H9 (cell line): ENCODE results near the gene CFH. TPM values are rescaled to one million over a fixed set of nuclear protein-coding genes. Genes with fewer than 3 reads are reported as not detected.

Source experiments
- DNase-seq: peaks from one replicate; pipeline ENCODE4 v3.0.0-alpha.2; 2017
- H2AFZ ChIP-seq: one replicate; pipeline ENCODE4 v1.6.1; 2013; ENCODE audit warnings: mild to moderate bottlenecking, low read length, control low read depth, moderate library complexity
- H2AK5ac ChIP-seq: 2 replicates; pipeline ENCODE4 v1.6.1; 2013; ENCODE audit warnings: low read length, control low read depth, mixed read lengths; ENCODE audit not compliant: insufficient read length
- H2BK120ac ChIP-seq: one replicate; pipeline ENCODE4 v1.6.1; 2013; ENCODE audit warnings: low read depth, mild to moderate bottlenecking, low read length, control low read depth, inconsistent platforms; ENCODE audit not compliant: poor library complexity, severe bottlenecking
- H2BK12ac ChIP-seq: 2 replicates; pipeline ENCODE4 v1.6.1; 2013; ENCODE audit warnings: low read length, control low read depth, mixed read lengths, low read depth; ENCODE audit not compliant: insufficient read length
- H2BK15ac ChIP-seq: 2 replicates; pipeline ENCODE4 v1.6.1; 2013; ENCODE audit warnings: low read depth, low read length, control low read depth
- H2BK20ac ChIP-seq: one replicate; pipeline ENCODE4 v1.6.1; 2013; ENCODE audit warnings: low read depth, mild to moderate bottlenecking, low read length, control low read depth, inconsistent platforms; ENCODE audit not compliant: poor library complexity, severe bottlenecking
- H2BK5ac ChIP-seq: 2 replicates; pipeline ENCODE4 v1.6.1; 2013; ENCODE audit warnings: low read length, control low read depth, mixed read lengths; ENCODE audit not compliant: insufficient read length
- H3K14ac ChIP-seq: 2 replicates; pipeline ENCODE4 v1.6.1; 2013; ENCODE audit warnings: low read length, control low read depth; ENCODE audit not compliant: insufficient read depth
- H3K18ac ChIP-seq: 2 replicates; pipeline ENCODE4 v1.6.1; 2013; ENCODE audit warnings: low read depth, mild to moderate bottlenecking, mixed read lengths, low read length, control low read depth; ENCODE audit not compliant: insufficient read length
- H3K23ac ChIP-seq: 2 replicates; pipeline ENCODE4 v1.6.1; 2013; ENCODE audit warnings: low read length, control low read depth, mixed read lengths, low read depth; ENCODE audit not compliant: insufficient read length
- H3K23me2 ChIP-seq: 2 replicates; pipeline ENCODE4 v1.6.1; 2013; ENCODE audit warnings: low read depth, mild to moderate bottlenecking, mixed read lengths, low read length, control low read depth; ENCODE audit not compliant: insufficient read length, poor library complexity, severe bottlenecking
- H3K27ac ChIP-seq: 2 replicates; pipeline ENCODE4 v1.5.1; 2013; ENCODE audit warnings: low read length, control low read depth, mixed read lengths, low read depth; ENCODE audit not compliant: insufficient read length
- H3K27me3 ChIP-seq: 2 replicates; pipeline ENCODE4 v1.6.1; 2013; ENCODE audit warnings: low read length, control low read depth, inconsistent platforms; ENCODE audit not compliant: insufficient read depth
- H3K4ac ChIP-seq: 2 replicates; pipeline ENCODE4 v1.6.1; 2013; ENCODE audit warnings: low read depth, mild to moderate bottlenecking, control low read depth, inconsistent platforms, low read length, moderate library complexity
- H3K4me1 ChIP-seq: 2 replicates; pipeline ENCODE4 v1.6.1; 2013; ENCODE audit warnings: low read length, control low read depth, inconsistent platforms; ENCODE audit not compliant: insufficient read depth
- H3K4me2 ChIP-seq: 2 replicates; pipeline ENCODE4 v1.6.1; 2013; ENCODE audit warnings: low read length, control low read depth, mixed read lengths; ENCODE audit not compliant: insufficient read length, insufficient read depth
- H3K56ac ChIP-seq: 2 replicates; pipeline ENCODE4 v1.6.1; 2013; ENCODE audit warnings: low read depth, mild to moderate bottlenecking, mixed read lengths, low read length, control low read depth; ENCODE audit not compliant: insufficient read length
- H3K79me1 ChIP-seq: 2 replicates; pipeline ENCODE4 v1.6.1; 2013; ENCODE audit warnings: low read depth, mild to moderate bottlenecking, moderate library complexity, low read length, control low read depth, inconsistent platforms; ENCODE audit not compliant: insufficient read depth, poor library complexity, severe bottlenecking
- H3K79me2 ChIP-seq: 2 replicates; pipeline ENCODE4 v1.6.1; 2013; ENCODE audit warnings: low read length, control low read depth, inconsistent platforms; ENCODE audit not compliant: insufficient read depth
- H3K9ac ChIP-seq: 2 replicates; pipeline ENCODE4 v1.6.1; 2013; ENCODE audit warnings: low read length, control low read depth, mixed read lengths; ENCODE audit not compliant: insufficient read length; ENCODE audit errors: extremely low read depth
- H3K9me3 ChIP-seq: one replicate; pipeline ENCODE4 v1.6.1; 2013; ENCODE audit warnings: low read depth, low read length, inconsistent platforms; ENCODE audit not compliant: control insufficient read depth
- H3T11ph ChIP-seq: one replicate; pipeline ENCODE4 v1.6.1; 2013; ENCODE audit warnings: mild to moderate bottlenecking, low read length, control low read depth, inconsistent platforms
- H4K20me1 ChIP-seq: one replicate; pipeline ENCODE4 v1.6.1; 2013; ENCODE audit not compliant: control insufficient read depth, insufficient read length, insufficient read depth
- H4K5ac ChIP-seq: 2 replicates; pipeline ENCODE4 v1.6.1; 2013; ENCODE audit warnings: low read depth, mild to moderate bottlenecking, mixed read lengths, low read length, control low read depth; ENCODE audit not compliant: insufficient read length
- H4K8ac ChIP-seq: replicated peaks from 2 replicates; pipeline ENCODE4 v1.6.1; 2013; ENCODE audit warnings: low read length, control low read depth, mixed read lengths, low read depth; ENCODE audit not compliant: insufficient read length
- H4K91ac ChIP-seq: 2 replicates; pipeline ENCODE4 v1.6.1; 2013; ENCODE audit warnings: low read depth, mild to moderate bottlenecking, moderate library complexity, mixed read lengths, low read length, control low read depth; ENCODE audit not compliant: insufficient read length
- H3K27ac Mint-ChIP-seq, 3 experiments: 2 replicates in 2 of 3; 3 replicates in 1 of 3; pipeline ENCODE4 v1.8.0; 2020 to 2021; ENCODE audit warnings: mixed read lengths in 3 of 3, mild to moderate bottlenecking in 1 of 3, moderate library complexity in 1 of 3
- H3K27me3 Mint-ChIP-seq: 2 replicates; pipeline ENCODE4 v1.8.0; 2021; ENCODE audit warnings: low read depth, mild to moderate bottlenecking, moderate library complexity, mixed read lengths
- H3K36me3 Mint-ChIP-seq, 3 experiments: 2 replicates in 2 of 3; 3 replicates in 1 of 3; pipeline ENCODE4 v1.8.0; 2020 to 2021; ENCODE audit warnings: low read depth in 3 of 3, mixed read lengths in 3 of 3; ENCODE audit not compliant: insufficient read depth in 1 of 3
- H3K4me1 Mint-ChIP-seq, 2 experiments: 2 replicates each; pipeline ENCODE4 v1.8.0; 2020; ENCODE audit warnings: mixed read lengths in 2 of 2
- H3K4me3 Mint-ChIP-seq, 2 experiments: 2 replicates in 1 of 2; 3 replicates in 1 of 2; pipeline ENCODE4 v1.8.0; 2020 to 2021; ENCODE audit warnings: mild to moderate bottlenecking in 2 of 2, mixed read lengths in 2 of 2, moderate library complexity in 1 of 2
- H3K9me3 Mint-ChIP-seq, 2 experiments: 2 replicates in 1 of 2; 3 replicates in 1 of 2; pipeline ENCODE4 v1.8.0; 2020; ENCODE audit warnings: mild to moderate bottlenecking in 2 of 2, mixed read lengths in 2 of 2, moderate library complexity in 1 of 2
- CTCF ChIP-seq: fragments of 200-600 bp; sonication (generic); conservative IDR thresholded peaks from 3 replicates; pipeline ENCODE4 v1.8.0; 2021; ENCODE audit warnings: antibody characterized with exemption, mild to moderate bottlenecking
- WGBS: extraction: QIAGEN DNeasy Blood & Tissue Kit; methylation state at CpG from one replicate; pipeline ENCODE4 v1.1.7; 2013; ENCODE audit warnings: missing lambda C conversion rate, low lambda C conversion rate, mixed read lengths; ENCODE audit not compliant: insufficient read length; ENCODE audit errors: extremely low coverage; 5-methylcytosine and 5-hydroxymethylcytosine counted together
- total RNA-seq: library from RNA; stranded (reverse); gene quantifications from 2 replicates; pipeline ENCODE4 v1.2.1, GENCODE V29; 2021

Gene CFH
- total RNA-seq, 1 experiment from 2014 or later, result not detected

GRCh38 chr1:196777603-196778002, 125.8 kb downstream of the CFH start:
- H4K5ac ChIP-seq, result no peak overlapping the region
- Mint-ChIP-seq H3K27me3 (no peaks in the 10 kb centered on the region), H3K27ac (no peak overlapping the region), H3K9me3 (peaks cover 0 to under 1% of the 10 kb centered on the region in 2 experiments; a peak in 2 of 5 replicates), H3K4me3 (no peak overlapping the region), H3K4me1 (no peaks in the 10 kb centered on the region), H3K36me3 (no peaks in the 10 kb centered on the region)
- H3K4me1 ChIP-seq, result no peaks in the 10 kb centered on the region
- no peak overlapping the region for H4K8ac ChIP-seq
- no peak for DNase-seq
- H2BK15ac ChIP-seq, result no peak overlapping the region
- no peak overlapping the region for H2BK120ac ChIP-seq
- no peak overlapping the region for H4K91ac ChIP-seq
- no peak overlapping the region for H3K9ac ChIP-seq
- no peak overlapping the region for H3K23ac ChIP-seq
- H2BK12ac ChIP-seq, result no peak overlapping the region
- H3K23me2 ChIP-seq, result no peaks in the 10 kb centered on the region
- TF ChIP-seq CTCF, result no peak
- no peaks in the 10 kb centered on the region for H3K79me2 ChIP-seq
- no CpG with 5 or more reads among the region's 13 CpGs for WGBS
- no peak overlapping the region for H3T11ph ChIP-seq
- no peak overlapping the region for H3K4ac ChIP-seq
- H3K9me3 ChIP-seq, result no peaks in the 10 kb centered on the region
- no peak overlapping the region for H3K56ac ChIP-seq
- H3K79me1 ChIP-seq, result no peaks in the 10 kb centered on the region
- H3K4me2 ChIP-seq, result no peak overlapping the region
- H3K18ac ChIP-seq, result no peak overlapping the region
- H2BK5ac ChIP-seq, result no peak overlapping the region
- no peaks in the 10 kb centered on the region for H3K27me3 ChIP-seq
- H3K14ac ChIP-seq, result no peak overlapping the region
- H2AFZ ChIP-seq, result no peak overlapping the region
- H3K27ac ChIP-seq, result no peak overlapping the region
- H4K20me1 ChIP-seq, result no peaks in the 10 kb centered on the region
- no peak overlapping the region for H2AK5ac ChIP-seq
- no peak overlapping the region for H2BK20ac ChIP-seq
